Ishikawa (cell line): Measurements from ENCODE around the gene CRLF1.

Source experiments
- CEBPB ChIP-seq: IDR thresholded peaks from 2 replicates; pipeline ENCODE4 v1.6.1; 2012
- CREB1 ChIP-seq: IDR thresholded peaks from 2 replicates; pipeline ENCODE4 v1.6.1; 2012; ENCODE audit warnings: low read depth
- EP300 ChIP-seq: IDR thresholded peaks from 2 replicates; pipeline ENCODE4 v1.6.1; 2012; ENCODE audit warnings: borderline replicate concordance
- FOXM1 ChIP-seq: IDR thresholded peaks from 2 replicates; pipeline ENCODE4 v1.6.1; 2012; ENCODE audit warnings: low read depth, borderline replicate concordance
- MAX ChIP-seq: IDR thresholded peaks from 2 replicates; pipeline ENCODE4 v1.6.1; 2012
- NFIC ChIP-seq: IDR thresholded peaks from 2 replicates; pipeline ENCODE4 v1.6.1; 2012
- RAD21 ChIP-seq: IDR thresholded peaks from 2 replicates; pipeline ENCODE4 v1.6.1; 2012; ENCODE audit warnings: low read depth
- REST ChIP-seq: IDR thresholded peaks from 2 replicates; pipeline ENCODE4 v1.6.1; 2012; ENCODE audit warnings: low read depth, mild to moderate bottlenecking
- TAF1 ChIP-seq: IDR thresholded peaks from 2 replicates; pipeline ENCODE4 v1.6.1; 2012; ENCODE audit warnings: low read depth, mild to moderate bottlenecking
- TCF12 ChIP-seq: IDR thresholded peaks from 2 replicates; pipeline ENCODE4 v1.6.1; 2012; ENCODE audit warnings: low read depth
- TEAD4 ChIP-seq: IDR thresholded peaks from 2 replicates; pipeline ENCODE4 v1.6.1; 2012
- USF1 ChIP-seq: IDR thresholded peaks from 2 replicates; pipeline ENCODE4 v1.6.1; 2012
- YY1 ChIP-seq: IDR thresholded peaks from 2 replicates; pipeline ENCODE4 v1.6.1; 2012; ENCODE audit warnings: low read depth
- ZBTB7A ChIP-seq: IDR thresholded peaks from 2 replicates; pipeline ENCODE4 v1.6.1; 2012; ENCODE audit warnings: low read depth

GRCh38 chr19:18576383-18576782, 30.2 kb downstream of the CRLF1 start:
- no peak for TF ChIP-seq CREB1
- no peak for TF ChIP-seq TAF1
- no peak for TF ChIP-seq REST
- no peak for TF ChIP-seq YY1
- no peak for TF ChIP-seq FOXM1
- no peak for TF ChIP-seq TEAD4
- TF ChIP-seq TCF12, result no peak
- TF ChIP-seq ZBTB7A, result no peak
- no peak for TF ChIP-seq CEBPB
- no peak for TF ChIP-seq MAX
- TF ChIP-seq EP300, result no peak
- no peak for TF ChIP-seq USF1
- TF ChIP-seq NFIC, result no peak
- no peak for TF ChIP-seq RAD21
